Fibroblast of skin of abdomen (primary cell): ENCODE data around the gene COL18A1.
A peak's percentile ranks its signal among the peaks of the same experiment; 100 is the strongest.

ENCODE experiments used
- DNase-seq: peaks from one replicate; pipeline ENCODE4 v3.0.0-alpha.2; 2013

The COL18A1 gene

DNA sequence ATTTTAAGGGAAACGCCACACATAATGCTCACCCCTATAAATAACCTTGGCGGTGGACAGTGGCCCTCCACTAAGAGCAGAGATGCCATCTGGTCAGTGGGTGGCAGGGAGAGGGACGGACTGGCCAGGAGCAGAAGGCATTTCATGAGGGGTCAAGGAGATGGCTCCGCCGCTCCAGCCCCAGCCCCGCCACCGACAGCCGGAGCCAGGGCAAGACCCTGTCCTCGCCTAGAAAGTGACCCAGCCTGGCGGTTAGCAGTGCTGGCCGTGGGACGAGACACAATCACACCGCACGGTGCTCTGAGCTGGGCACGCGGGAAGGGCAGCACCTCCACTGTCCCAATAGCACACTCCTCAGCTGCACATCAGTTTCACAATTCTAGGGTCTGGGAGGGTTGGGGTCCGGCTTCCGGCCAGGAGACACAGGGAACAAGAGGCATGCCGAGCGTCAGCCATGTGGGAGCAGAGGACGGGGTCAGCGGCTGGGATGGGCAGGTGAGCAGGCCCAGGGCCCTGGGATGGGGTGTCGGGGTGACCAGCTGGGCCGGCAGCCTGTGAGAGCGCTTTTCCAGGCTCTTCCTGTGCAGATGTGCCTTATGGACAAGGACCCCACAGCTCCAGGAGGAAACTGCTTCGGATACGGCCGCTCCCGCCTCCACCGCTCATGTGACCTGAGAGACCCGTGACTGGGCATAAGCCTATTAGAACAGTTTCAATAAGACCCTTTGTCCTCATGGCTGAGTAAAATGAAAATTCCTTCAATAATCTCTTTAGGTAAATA is 131.5 kb downstream of the COL18A1 start:
- no peak for DNase-seq

GRCh38 chr21:45537111-45537745 is 132.3 kb downstream of the COL18A1 start:
- no peak for DNase-seq

DNA sequence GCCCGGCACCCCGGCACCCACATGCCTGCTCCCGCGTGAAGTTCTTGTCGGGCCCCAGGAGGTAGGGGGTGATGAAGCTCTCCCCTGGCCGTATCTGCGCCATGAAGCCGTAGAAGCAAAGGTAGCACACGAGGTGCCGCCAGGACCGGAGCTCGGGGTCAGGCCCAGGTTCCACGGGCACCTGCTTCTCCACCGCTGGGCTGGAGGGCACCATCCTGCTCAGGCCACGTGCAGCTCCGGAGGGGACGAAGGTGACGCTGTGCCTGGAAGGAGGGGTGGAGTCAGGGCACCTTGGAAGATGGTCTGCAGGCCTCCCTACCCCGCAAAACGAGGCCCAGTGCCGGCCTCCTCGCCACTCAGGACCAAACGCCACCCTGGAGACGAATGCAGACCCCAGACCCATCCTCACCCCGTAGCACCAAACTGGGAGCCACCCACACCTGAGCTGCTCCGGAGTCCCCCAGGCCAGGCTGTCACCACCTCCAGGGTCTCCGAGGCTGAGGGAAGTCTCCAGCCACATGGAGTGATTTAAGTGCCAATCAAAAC is 132.9 kb downstream of the COL18A1 start:
- DNase-seq = no peak

DNA sequence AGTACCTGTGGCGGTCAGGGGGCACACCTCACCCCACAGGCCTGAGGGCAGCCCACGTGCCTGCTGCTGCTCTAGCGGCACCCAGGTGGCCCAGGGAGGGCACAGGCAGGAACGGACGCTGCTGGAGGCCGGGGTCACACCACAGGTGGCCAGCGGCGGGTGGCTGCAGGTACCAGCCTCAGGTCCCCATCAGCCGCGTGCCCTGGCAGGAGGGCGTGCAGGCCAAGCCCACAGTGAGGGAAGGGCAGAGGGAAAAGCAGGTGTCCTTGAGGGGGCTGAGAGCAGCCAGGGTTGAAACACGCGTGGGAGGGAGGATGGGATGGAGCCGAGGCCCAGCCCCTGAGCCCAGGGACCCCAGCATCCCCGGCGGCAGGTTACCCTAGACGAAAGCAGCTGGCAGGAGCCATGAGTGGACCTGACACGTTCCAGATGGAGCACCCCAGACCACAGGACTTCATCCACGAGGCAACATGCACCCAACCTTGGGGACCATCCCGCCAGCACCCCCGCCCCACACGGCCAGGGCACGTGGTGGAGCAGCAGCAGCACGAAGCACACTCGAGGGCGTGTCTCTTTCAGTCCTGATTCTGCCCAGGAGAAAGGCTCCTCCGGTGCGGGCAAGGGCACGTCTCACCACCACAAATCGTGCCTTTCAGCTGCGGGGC is 133.5 kb downstream of the COL18A1 start:
- DNase-seq = no peak

GRCh38 chr21:45539046-45539795 is 134.3 kb downstream of the COL18A1 start:
- DNase-seq = no peak

GRCh38 chr21:45539796-45540600 is 135.0 kb downstream of the COL18A1 start:
- DNase-seq = no peak

DNA sequence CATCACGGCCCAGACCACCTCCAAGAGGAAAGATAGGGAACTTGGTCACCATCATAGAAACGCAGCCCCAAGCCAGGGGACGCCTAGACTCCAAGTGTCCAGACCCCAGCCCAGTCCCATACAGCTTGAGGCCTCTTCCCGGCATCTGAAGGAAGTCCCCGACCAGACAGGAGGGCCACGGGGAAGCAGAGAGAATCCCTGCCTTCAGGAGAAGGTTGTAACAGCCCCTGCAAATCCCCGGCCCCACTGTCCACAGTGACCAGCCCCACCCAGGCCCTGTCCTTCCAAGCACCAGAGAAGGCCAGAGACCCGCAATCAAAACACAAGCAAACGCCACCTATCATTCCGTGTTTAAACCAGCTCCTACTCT is 135.6 kb downstream of the COL18A1 start:
- DNase-seq = no peak

- peak; percentile 52 for DNase-seq
These were observed 136.5 kb downstream of the COL18A1 start for GRCh38 chr21:45541221-45542039.

- peak; percentile 54 for DNase-seq
These were observed 137.3 kb downstream of the COL18A1 start, which contains the start of gene SLC19A1 for GRCh38 chr21:45542242-45542666. TSS of gene SLC19A1 (minus strand) at chr21:45542440. CDS start at chr21:45537959, 4,481 bp downstream.

GRCh38 chr21:45542667-45543370 is 137.9 kb downstream of the COL18A1 start:
- DNase-seq = no peak

DNA sequence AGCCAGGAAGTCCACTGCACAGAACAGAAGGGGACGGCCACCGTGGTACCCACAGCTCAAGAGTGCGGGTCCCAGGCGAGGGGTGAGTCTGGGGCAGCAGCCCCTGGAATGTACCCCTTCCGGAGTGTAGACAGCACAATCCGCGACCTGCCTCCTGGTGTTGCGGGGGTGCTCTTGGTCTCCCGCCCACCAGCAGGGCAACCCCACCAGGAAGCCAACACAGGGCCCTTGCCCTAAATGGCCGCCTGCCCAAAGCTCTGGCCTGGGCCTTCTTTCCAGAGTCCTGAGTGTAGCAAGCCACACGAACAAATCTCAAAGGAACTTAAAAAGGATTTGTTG is 138.4 kb downstream of the COL18A1 start:
- DNase-seq = no peak

DNA sequence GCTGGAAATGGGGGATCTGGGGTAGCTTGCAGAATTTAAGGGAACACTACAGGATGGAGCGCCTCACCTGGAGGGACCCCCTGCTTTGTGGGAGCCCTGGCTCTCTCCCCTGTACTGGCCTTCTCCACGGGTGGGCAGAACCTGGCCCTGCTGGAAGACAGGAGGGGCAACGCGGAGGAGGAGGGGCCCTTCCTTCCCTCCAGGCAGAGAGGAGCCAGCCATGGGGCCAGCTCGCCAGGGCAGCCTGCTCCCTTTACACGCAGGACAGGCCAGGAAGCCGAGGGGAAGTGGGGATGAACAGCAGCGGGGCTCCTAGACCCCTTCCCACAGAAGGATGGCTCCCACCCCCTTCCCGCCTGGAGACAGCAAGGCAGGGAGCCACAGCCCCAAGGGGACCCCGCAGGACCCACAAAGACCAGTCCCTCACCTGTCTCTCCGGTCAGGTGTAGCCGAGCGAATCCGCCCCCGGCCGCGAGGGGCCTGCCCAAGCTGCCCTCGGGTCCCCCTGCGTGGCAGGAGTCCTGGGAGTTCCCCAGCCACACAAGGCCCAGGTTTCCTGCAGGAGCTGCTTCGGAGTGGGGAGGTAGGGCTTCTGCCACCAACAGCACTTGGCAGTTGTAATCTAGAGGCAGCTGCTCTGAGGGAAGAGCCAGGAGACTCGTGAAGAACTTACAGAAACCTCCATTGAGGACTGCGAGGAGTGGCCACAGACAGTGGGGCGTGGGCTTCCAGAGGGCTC is 138.9 kb downstream of the COL18A1 start:
- DNase-seq = no peak

DNA sequence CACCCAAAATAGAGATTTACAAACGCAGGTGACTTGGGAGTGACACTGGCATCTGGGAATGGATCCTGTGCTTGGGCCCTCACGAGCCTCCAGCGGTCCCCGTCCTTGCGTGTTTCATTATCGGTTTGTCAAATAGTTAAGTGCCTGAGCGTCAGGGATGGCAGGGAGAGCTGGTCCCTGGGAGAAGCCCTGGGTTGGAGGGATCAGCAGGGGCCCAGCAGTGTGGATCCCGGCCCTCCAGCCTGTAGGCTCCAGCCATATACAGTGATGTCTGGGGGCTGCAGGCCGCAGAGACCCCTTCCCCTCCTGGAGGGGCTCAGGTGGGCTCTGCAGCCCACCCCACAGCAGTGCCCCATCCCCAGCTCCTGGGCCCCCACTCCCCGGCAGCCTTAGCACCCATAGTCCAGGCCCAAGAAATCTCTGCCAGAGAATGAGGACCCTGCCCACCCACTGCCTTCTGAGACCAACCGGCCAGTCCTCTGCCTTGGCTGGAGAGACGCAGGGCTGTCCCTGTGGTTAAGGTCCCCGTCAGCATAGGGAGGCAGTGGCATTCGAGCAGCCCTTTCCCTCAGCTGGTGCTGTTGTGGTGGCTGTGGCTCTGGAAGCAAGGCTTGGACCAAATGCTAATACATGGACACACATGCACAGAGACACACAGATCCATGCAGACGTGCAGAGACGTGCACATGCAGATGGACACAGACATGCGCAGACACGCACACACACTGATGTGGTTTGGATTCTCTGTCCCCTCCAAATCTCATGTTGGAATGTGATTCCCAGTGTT is 139.7 kb downstream of the COL18A1 start:
- DNase-seq = no peak

GRCh38 chr21:45545236-45545570 is 140.2 kb downstream of the COL18A1 start:
- no peak for DNase-seq

DNA sequence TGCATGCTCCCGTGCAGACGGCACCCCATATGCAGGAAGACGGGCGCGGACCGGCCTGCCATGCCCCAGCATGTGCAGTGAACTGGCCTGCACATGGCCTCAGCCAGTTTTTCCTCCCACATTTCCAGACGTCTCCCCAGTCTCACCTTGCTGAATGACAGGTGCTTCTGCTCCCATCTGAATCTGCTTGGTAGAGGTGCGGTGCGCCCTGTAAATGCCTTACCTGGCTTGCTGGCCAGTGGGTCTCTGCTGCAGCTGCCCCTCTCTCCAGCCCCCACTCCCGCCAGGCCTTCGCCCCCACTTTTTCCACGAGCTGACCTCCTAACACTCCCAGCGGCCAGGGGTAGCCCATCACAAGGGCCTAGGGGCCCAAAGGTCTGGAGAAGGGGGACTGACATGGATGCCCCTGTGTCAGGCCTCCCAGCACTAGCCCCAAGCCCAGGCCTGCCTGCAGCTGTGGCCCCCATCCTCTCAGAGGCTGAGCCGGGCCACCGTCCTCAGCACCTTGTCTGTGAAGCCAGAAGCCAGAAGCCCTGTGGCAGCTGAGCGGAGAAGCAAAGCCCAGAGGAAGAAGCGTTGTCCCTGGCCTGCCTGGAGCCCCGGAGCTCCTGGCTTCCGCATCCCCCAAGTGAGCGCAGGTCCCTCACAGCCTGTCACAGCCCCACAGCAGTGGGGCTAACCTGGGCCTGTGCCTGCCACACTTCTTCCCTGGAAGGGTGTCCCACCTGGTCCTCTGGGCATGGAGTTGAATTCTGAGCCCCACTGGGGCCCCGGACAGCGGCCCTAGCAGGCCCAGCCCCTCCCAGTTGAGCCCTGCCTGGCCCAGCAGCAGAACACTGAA is 140.9 kb downstream of the COL18A1 start:
- no peak for DNase-seq

DNA sequence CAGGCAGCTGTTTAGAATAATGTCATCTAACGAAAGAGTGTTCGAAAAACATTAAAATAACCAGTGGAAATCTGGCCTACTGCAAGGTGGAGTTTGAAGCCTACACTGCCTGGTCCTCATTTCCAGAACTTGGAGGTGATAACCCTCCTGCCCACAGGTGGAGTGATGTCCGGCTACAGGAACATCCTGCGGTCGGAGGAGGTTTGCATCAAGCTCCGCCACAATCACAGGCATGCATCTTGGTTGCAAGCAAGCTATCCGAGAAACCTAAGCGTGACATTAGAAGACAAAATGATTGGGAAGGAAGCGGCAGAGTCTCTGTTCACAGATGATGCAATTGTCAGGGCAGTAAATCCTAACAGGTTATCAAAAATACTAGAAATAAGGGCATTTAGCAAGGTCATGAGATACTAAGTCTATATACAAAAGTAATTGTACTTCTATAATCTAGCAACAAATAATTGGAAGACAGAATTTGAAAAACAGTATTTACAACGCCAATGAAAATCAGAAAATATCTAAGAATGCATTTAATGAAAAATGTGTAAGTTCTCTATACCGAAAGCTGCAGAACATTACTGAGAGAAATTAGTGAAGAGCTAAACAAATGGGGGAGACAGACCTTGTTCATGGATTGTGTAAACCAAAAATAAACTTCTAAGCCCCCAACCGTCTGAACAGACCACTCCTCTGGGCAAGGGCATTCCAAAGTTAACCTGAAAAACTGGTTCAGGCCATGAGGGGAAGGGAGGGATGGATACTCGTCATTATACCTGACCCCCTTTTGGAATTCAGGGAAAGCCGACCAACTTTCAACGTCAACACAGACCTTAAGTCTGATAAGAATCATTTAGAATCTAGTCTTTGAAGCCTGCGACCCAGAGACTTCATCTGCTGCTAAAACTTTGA is 141.9 kb downstream of the COL18A1 start:
- DNase-seq = no peak

- DNase-seq = no peak
These were observed 142.6 kb downstream of the COL18A1 start for GRCh38 chr21:45547545-45547900.
